Stimulated activated CD4-positive, alpha-beta T cell treated with anti-CD3 and anti-CD28 coated beads, Interleukin-4, amount 100 ng/mL, for 48 hours (primary cell): ENCODE results near the gene SPATA6.
"Not testable (repeated sequence)": the region's sequence is repeated elsewhere in the genome, so short reads cannot be mapped to it uniquely, and the experiment has no call there.

Experiments used
- DNase-seq, 2 donors: peaks; one replicate each; pipeline ENCODE4 v3.0.0-alpha.2; 2020; ENCODE audit warnings: low read depth in 2 of 2

Gene SPATA6

GRCh38 chr1:48471691-48472576, at the start of gene SPATA6:
TSS of gene SPATA6 (minus strand) at chr1:48472204. CDS start at chr1:48472008, 196 bp downstream.
- DNase-seq: peak; percentile 95 to 99

- not testable (repeated sequence) for DNase-seq
These were observed 47.9 kb upstream of the SPATA6 start for GRCh38 chr1:48519896-48520295.

- no peak for DNase-seq
These were observed 34.9 kb upstream of the SPATA6 start for GRCh38 chr1:48506870-48507269.

- no peak for DNase-seq
These were observed 28.8 kb upstream of the SPATA6 start for GRCh38 chr1:48500541-48501450.

GRCh38 chr1:48499211-48499735, 27.3 kb upstream of the SPATA6 start:
- DNase-seq: no peak

- peak; percentile 68 for DNase-seq
These were observed 26.2 kb upstream of the SPATA6 start for GRCh38 chr1:48498096-48498791.

GRCh38 chr1:48495911-48496310, 23.9 kb upstream of the SPATA6 start:
- DNase-seq: no peak

GRCh38 chr1:48495166-48495565, 23.2 kb upstream of the SPATA6 start:
- no peak for DNase-seq

GRCh38 chr1:48493970-48494769, 22.2 kb upstream of the SPATA6 start:
- no peak for DNase-seq

- DNase-seq: no peak
These were observed 21.0 kb upstream of the SPATA6 start for GRCh38 chr1:48493041-48493440.

GRCh38 chr1:48492392-48492791, 20.4 kb upstream of the SPATA6 start:
- no peak for DNase-seq

- no peak for DNase-seq
These were observed 16.7 kb upstream of the SPATA6 start for GRCh38 chr1:48488721-48489120.

- no peak for DNase-seq
These were observed 8.5 kb upstream of the SPATA6 start for GRCh38 chr1:48480504-48480903.

GRCh38 chr1:48480023-48480422, 8.0 kb upstream of the SPATA6 start:
- DNase-seq: not testable (repeated sequence)

- no peak for DNase-seq
These were observed 634 bp upstream of the SPATA6 start for GRCh38 chr1:48472638-48473037.

- DNase-seq: no peak
These were observed 884 bp downstream of the SPATA6 start for GRCh38 chr1:48470950-48471690.

GRCh38 chr1:48470481-48470855, 1.5 kb downstream of the SPATA6 start:
- no peak for DNase-seq

GRCh38 chr1:48469616-48470480, 2.2 kb downstream of the SPATA6 start:
- no peak for DNase-seq

GRCh38 chr1:48466594-48466993, 5.4 kb downstream of the SPATA6 start:
- no peak for DNase-seq
